ENCODE measurements around the gene TMEM119.
"Not testable (repeated sequence)": the region's sequence is repeated elsewhere in the genome, so short reads cannot be mapped to it uniquely, and the experiment has no call there.

TMEM119 gene

GRCh38 chr12:108561852-108562347, 36.0 kb downstream of the TMEM119 start:
- no peak for TF ChIP-seq CTCF (IDR thresholded peaks at IDR 0.05; ENCODE audit: low read depth, low read length, missing control alignments)
- in situ Hi-C loops (cut with HindIII; ENCODE audit: low sequenced_read_pairs): loop anchor here (5.0 kb wide), 3 partner anchors 70 to 270 kb away; partner anchors contain the start of gene SELPLG
- DNase-seq (ENCODE audit: low read depth): no peak

GRCh38 chr12:108560752-108561719, 36.8 kb downstream of the TMEM119 start, which contains the start of gene SART3:
TSS of gene SART3 (minus strand) at chr12:108561173. CDS start at chr12:108561154, 19 bp downstream.
- peak; percentile 2 for TF ChIP-seq CTCF (IDR thresholded peaks at IDR 0.05; ENCODE audit: low read depth, low read length, missing control alignments)
- in situ Hi-C loops (cut with HindIII; ENCODE audit: low sequenced_read_pairs): loop anchor here (5.0 kb wide), 3 partner anchors 71 to 271 kb away; partner anchors contain the start of gene SELPLG
- peak within 1 kb of the TSS; percentile 100 for H3K4me3 ChIP-seq (ENCODE audit: low read depth, low read length)
- peak; percentile 72 for DNase-seq (ENCODE audit: low read depth)

More at GRCh38 chr12:108561852-108562347, 36.0 kb downstream of the TMEM119 start:
- H3K4me3 ChIP-seq (ENCODE audit: low read depth, low read length): peak overlapping the region; percentile 100

- in situ Hi-C loops (cut with HindIII; ENCODE audit: low sequenced_read_pairs): loop anchor here (5.0 kb wide), 3 partner anchors 72 to 272 kb away; partner anchors contain the start of gene SELPLG
- no peak for DNase-seq (ENCODE audit: low read depth)
- no peak for TF ChIP-seq CTCF (IDR thresholded peaks at IDR 0.05; ENCODE audit: low read depth, low read length, missing control alignments)
- H3K4me3 ChIP-seq (ENCODE audit: low read depth, low read length): peak overlapping the region; percentile 100
Observed at GRCh38 chr12:108560321-108560721, 37.6 kb downstream of the TMEM119 start.

- DNase-seq (ENCODE audit: low read depth): no peak
- TF ChIP-seq CTCF (IDR thresholded peaks at IDR 0.05; ENCODE audit: low read depth, low read length, missing control alignments): no peak
- H3K4me3 ChIP-seq (ENCODE audit: low read depth, low read length): peak overlapping the region; percentile 100
- in situ Hi-C loops (cut with HindIII; ENCODE audit: low sequenced_read_pairs): loop anchor here (5.0 kb wide), 3 partner anchors 73 to 273 kb away; partner anchors contain the start of gene SELPLG
Observed at GRCh38 chr12:108559748-108560147, 38.1 kb downstream of the TMEM119 start.

GRCh38 chr12:108559007-108559655, 38.8 kb downstream of the TMEM119 start:
- in situ Hi-C loops (cut with HindIII; ENCODE audit: low sequenced_read_pairs): no loop called here
- H3K4me3 ChIP-seq (ENCODE audit: low read depth, low read length): peak overlapping the region; percentile 100
- DNase-seq (ENCODE audit: low read depth): no peak
- TF ChIP-seq CTCF (IDR thresholded peaks at IDR 0.05; ENCODE audit: low read depth, low read length, missing control alignments): no peak

- in situ Hi-C loops (cut with HindIII; ENCODE audit: low sequenced_read_pairs): not testable (repeated sequence)
Observed at GRCh38 chr12:108555383-108555782, 42.5 kb downstream of the TMEM119 start.

More at GRCh38 chr12:108555383-108555782, 42.5 kb downstream of the TMEM119 start:
- H3K4me3 ChIP-seq (ENCODE audit: low read depth, low read length); DNase-seq (ENCODE audit: low read depth): not testable (repeated sequence)
